ENCODE results near the gene RASGRP1. TPM values are rescaled to one million over a fixed set of nuclear protein-coding genes. Genes with fewer than 3 reads are reported as not detected.

RASGRP1 gene
- total and polyA plus RNA-seq, 10 donors, result 1.5 to 25.0 (median 14.6) TPM

DNA sequence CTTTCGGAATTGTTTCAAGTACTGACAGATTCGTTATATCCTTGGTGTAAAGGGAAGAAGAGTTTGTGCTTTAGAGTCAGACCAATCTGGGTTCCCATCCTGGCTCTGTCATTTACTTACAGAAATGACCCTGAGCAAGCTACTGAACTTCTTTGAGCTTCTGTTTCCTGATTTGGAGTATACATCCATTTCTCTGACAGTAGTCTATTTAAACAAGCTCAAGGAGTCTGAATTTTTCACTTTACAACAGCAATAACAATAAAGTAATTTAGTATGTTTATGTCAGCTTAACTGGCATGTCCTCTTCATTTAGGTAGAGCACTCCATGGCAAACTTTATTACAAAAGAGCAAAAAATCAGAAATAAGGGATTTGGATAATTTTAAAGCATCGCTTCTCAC lies 82.9 kb downstream of the RASGRP1 start:
- no peaks in the 10 kb centered on the region for H3K27me3 ChIP-seq (replicated peaks in 1 of 7)
- no peak overlapping the region for H3K27ac ChIP-seq
- no peak for TF ChIP-seq CTCF (IDR thresholded peaks at IDR 0.05 in 8 of 11, conservative IDR thresholded peaks at IDR 0.05 in 3 of 11)
- intact Hi-C loops (cut with DNase I; ENCODE audit: low total_unique reads), result no loop called here
- peaks cover 0 to 15% (median 0%) of the 10 kb centered on the region in 6 donors for H3K4me1 ChIP-seq
- peaks cover 0 to 72% (median 14%) of the 10 kb centered on the region in 6 donors for H3K36me3 ChIP-seq
- 97 to 98% (median 98%) methylated on average over 3 of the region's 3 CpGs for WGBS, 5 donors
- no peaks in the 10 kb centered on the region for H3K9me3 ChIP-seq
- H3K4me3 ChIP-seq, result no peak overlapping the region
- no peak for DNase-seq

DNA sequence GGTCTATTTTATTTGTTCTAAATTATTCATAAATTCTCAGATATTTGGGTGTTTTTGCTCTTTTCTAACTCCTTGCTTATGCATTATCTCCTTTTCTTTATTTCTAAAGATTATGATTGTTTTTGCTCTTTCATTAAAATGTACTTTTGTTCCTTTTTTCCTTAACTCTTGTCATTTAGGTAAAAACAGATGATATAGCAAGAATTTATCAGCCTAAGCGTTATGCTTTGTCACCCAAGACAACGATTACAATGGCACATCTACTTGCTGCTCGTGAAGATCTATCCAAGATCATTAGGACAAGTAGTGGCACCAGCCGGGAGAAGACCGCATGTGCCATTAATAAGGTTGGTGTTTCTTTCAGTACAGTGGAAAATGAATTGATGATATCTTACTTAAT lies 83.5 kb downstream of the RASGRP1 start:
- WGBS, 5 donors, result 93 to 98% (median 95%) methylated on average over 5 of the region's 5 CpGs
- intact Hi-C loops (cut with DNase I; ENCODE audit: low total_unique reads), result no loop called here
- Histone ChIP-seq H3K27ac (no peak overlapping the region), H3K36me3 (peaks cover 0 to 72% (median 16%) of the 10 kb centered on the region in 6 donors), H3K4me3 (no peak overlapping the region), H3K27me3 (replicated peaks in 1 of 7) (no peaks in the 10 kb centered on the region), H3K4me1 (peaks cover 0 to 15% (median 0%) of the 10 kb centered on the region in 6 donors), H3K9me3 (no peaks in the 10 kb centered on the region)
- no peak for DNase-seq
- TF ChIP-seq CTCF (IDR thresholded peaks at IDR 0.05 in 8 of 11, conservative IDR thresholded peaks at IDR 0.05 in 3 of 11), result no peak
- no peak for TF ChIP-seq POLR2A (IDR thresholded peaks at IDR 0.05)
- no peak for TF ChIP-seq POLR2AphosphoS5 (IDR thresholded peaks at IDR 0.05)

DNA sequence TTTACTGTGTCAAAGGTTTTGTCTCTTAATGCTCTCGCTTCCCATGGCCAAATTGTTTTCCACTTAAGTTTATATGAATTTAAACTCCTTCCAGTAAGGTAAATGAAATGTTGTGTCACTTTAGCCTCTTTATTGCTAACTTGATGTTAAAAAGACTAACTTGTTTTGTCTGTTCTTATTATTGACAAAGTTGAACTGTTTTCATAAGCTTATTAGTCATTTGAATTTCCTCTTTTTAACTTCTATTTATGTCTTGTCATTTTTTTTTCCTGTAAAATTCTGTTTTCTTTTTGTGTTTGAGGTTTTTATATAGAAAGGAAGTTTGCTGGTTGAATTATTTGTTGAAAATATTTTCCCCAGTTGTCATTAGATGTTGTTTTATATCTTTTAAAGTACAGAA lies 84.9 kb downstream of the RASGRP1 start:
- DNase-seq, result no peak
- Histone ChIP-seq H3K9me3 (no peaks in the 10 kb centered on the region), H3K27ac (no peak overlapping the region), H3K36me3 (peaks cover 3 to 78% (median 26%) of the 10 kb centered on the region in 6 donors), H3K4me3 (no peak overlapping the region), H3K27me3 (replicated peaks in 1 of 7) (no peaks in the 10 kb centered on the region), H3K4me1 (peaks cover 0 to 15% (median 0%) of the 10 kb centered on the region in 6 donors)
- WGBS, 5 donors, result 92 to 96% (median 92%) methylated on average over 1 of the region's 1 CpG
- TF ChIP-seq POLR2AphosphoS5 (IDR thresholded peaks at IDR 0.05) (no peak), CTCF (IDR thresholded peaks at IDR 0.05 in 8 of 11, conservative IDR thresholded peaks at IDR 0.05 in 3 of 11) (no peak), POLR2A (IDR thresholded peaks at IDR 0.05) (no peak)
- intact Hi-C loops (cut with DNase I; ENCODE audit: low total_unique reads), result loop anchor here (10.0 kb wide), 1 partner anchor 215 kb away; no protein-coding TSS in a partner anchor

DNA sequence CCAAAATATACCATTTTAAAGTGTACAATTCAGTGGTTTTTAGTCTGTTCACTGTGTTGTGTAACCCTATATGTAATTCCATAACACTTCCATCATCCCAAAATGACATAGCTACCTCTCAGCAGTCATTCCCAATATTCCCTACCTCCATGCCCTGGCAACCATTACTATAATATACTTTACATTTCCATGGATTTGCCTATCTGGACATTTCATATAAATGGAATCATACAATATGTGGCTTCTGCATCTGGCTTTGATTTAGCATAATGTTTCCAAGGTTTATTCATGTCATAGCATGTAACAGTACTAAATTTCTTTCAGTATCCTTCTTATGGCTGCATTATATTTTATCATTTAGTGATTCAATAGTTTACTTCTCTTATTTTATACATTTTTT lies 85.3 kb downstream of the RASGRP1 start:
- no peaks in the 10 kb centered on the region for H3K9me3 ChIP-seq
- peaks cover 3 to 79% (median 30%) of the 10 kb centered on the region in 6 donors for H3K36me3 ChIP-seq
- no peaks in the 10 kb centered on the region for H3K27me3 ChIP-seq (replicated peaks in 1 of 7)
- no peak for DNase-seq
- TF ChIP-seq POLR2AphosphoS5 (IDR thresholded peaks at IDR 0.05) (no peak), CTCF (IDR thresholded peaks at IDR 0.05 in 8 of 11, conservative IDR thresholded peaks at IDR 0.05 in 3 of 11) (no peak), POLR2A (IDR thresholded peaks at IDR 0.05) (no peak)
- no peak overlapping the region for H3K27ac ChIP-seq
- intact Hi-C loops (cut with DNase I; ENCODE audit: low total_unique reads), result loop anchor here (10.0 kb wide), 1 partner anchor 216 kb away; no protein-coding TSS in a partner anchor
- H3K4me1 ChIP-seq, result peaks cover 0 to 17% (median 0%) of the 10 kb centered on the region in 6 donors
- no peak overlapping the region for H3K4me3 ChIP-seq
